Kidney tubule cell (primary cell): ENCODE data around the gene KRTAP4-7.
"Not testable (repeated sequence)": the region's sequence is repeated elsewhere in the genome, so short reads cannot be mapped to it uniquely, and the experiment has no call there.

Experiments
- DNase-seq: peaks from one replicate; pipeline ENCODE4 v3.0.0-alpha.2; 2018; ENCODE audit warnings: low spot score

Gene KRTAP4-7

GRCh38 chr17:41108728-41109386, 24.9 kb downstream of the KRTAP4-7 start:
- not testable (repeated sequence) for DNase-seq

GRCh38 chr17:41111151-41111885, 27.4 kb downstream of the KRTAP4-7 start:
- DNase-seq: no peak

GRCh38 chr17:41116297-41116696, 32.3 kb downstream of the KRTAP4-7 start:
- no peak for DNase-seq

- not testable (repeated sequence) for DNase-seq
These were observed 34.0 kb downstream of the KRTAP4-7 start, which contains the start of gene KRTAP4-11 for GRCh38 chr17:41117846-41118386. Gene KRTAP4-11, minus strand, starts transcription at chr17:41118373. Its CDS starts 58 bp downstream, at chr17:41118315.

GRCh38 chr17:41118721-41119120, 34.8 kb downstream of the KRTAP4-7 start:
- DNase-seq: no peak

GRCh38 chr17:41119696-41120690, 36.0 kb downstream of the KRTAP4-7 start:
- DNase-seq: not testable (repeated sequence)

- DNase-seq: no peak
These were observed 37.8 kb downstream of the KRTAP4-7 start for GRCh38 chr17:41121742-41122141.

- not testable (repeated sequence) for DNase-seq
These were observed 39.5 kb downstream of the KRTAP4-7 start for GRCh38 chr17:41123292-41123990.

GRCh38 chr17:41123991-41124371, 40.0 kb downstream of the KRTAP4-7 start, which contains the start of gene KRTAP4-12:
Gene KRTAP4-12, minus strand, starts transcription at chr17:41124182. Its CDS starts 60 bp downstream, at chr17:41124122.
- not testable (repeated sequence) for DNase-seq

- DNase-seq: no peak
These were observed 41.1 kb downstream of the KRTAP4-7 start for GRCh38 chr17:41125064-41125463.

GRCh38 chr17:41126412-41126811, 42.5 kb downstream of the KRTAP4-7 start:
- DNase-seq: no peak

- DNase-seq: no peak
These were observed 43.4 kb downstream of the KRTAP4-7 start for GRCh38 chr17:41127371-41127770.

- peak; percentile 93 for DNase-seq
These were observed 48.0 kb downstream of the KRTAP4-7 start for GRCh38 chr17:41131979-41132378.

GRCh38 chr17:41133880-41134735, 50.2 kb downstream of the KRTAP4-7 start:
- DNase-seq: peak; percentile 52
